ENCODE data around the gene AFMID.

DNA sequence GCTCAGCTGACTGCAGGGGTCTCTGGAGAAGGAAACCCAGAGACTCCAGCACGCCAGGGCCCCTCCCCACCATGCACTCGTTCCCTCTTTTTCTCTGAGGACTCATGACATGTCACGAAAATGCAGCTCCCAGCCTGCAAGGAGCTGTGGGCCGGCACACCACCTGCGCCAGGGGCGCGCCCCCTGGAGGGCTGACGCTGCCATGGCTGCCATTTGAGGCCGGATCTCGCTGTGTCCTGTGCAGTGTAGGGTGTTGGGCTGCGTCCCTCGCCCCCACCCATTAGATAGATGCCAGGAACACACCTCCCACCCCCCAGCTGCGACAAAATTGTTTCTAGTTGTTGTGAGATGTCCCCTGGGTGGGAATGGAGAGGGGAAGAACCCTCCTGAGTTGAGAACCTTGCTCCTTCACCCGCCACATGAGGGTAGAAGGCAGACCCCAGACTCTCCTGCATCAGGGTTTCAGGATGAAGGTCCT is 10.6 kb upstream of the AFMID start:
- TF ChIP-seq, protein P1, sequence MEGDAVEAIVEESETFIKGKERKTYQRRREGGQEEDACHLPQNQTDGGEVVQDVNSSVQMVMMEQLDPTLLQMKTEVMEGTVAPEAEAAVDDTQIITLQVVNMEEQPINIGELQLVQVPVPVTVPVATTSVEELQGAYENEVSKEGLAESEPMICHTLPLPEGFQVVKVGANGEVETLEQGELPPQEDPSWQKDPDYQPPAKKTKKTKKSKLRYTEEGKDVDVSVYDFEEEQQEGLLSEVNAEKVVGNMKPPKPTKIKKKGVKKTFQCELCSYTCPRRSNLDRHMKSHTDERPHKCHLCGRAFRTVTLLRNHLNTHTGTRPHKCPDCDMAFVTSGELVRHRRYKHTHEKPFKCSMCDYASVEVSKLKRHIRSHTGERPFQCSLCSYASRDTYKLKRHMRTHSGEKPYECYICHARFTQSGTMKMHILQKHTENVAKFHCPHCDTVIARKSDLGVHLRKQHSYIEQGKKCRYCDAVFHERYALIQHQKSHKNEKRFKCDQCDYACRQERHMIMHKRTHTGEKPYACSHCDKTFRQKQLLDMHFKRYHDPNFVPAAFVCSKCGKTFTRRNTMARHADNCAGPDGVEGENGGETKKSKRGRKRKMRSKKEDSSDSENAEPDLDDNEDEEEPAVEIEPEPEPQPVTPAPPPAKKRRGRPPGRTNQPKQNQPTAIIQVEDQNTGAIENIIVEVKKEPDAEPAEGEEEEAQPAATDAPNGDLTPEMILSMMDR (IDR thresholded peaks at IDR 0.05; ENCODE audit: borderline replicate concordance, extremely low read depth, low read length, poor library complexity, severe bottlenecking): peak; percentile 75
- no peak for TF ChIP-seq EZH2 (IDR thresholded peaks at IDR 0.05; ENCODE audit: borderline replicate concordance, low read depth, low read length, severe bottlenecking)
